Heart left ventricle (tissue), 16 donors: ENCODE data around the gene SF3A2. TPM values are rescaled to one million over a fixed set of nuclear protein-coding genes. Genes with fewer than 3 reads are reported as not detected.

Experiments
- ATAC-seq, 4 donors: fragments of 200-7000 bp; cut with Tn5 transposase; one replicate each; pipeline ENCODE4 v1.9.1; 2020 to 2022; ENCODE audit warnings: moderate library complexity in 4 of 4, mild to moderate bottlenecking in 3 of 4, moderate number of reproducible peaks in 1 of 4
- DNase-seq, 5 donors: peaks; one replicate each; pipeline ENCODE4 v3.0.0-alpha.2; 2020
- H3K27ac ChIP-seq, 12 donors: fragments of 200-600 bp; sonication (generic) in 4 of 12; one replicate each; pipeline versions ENCODE4 v1.5.0 to v1.8.0; 2016 to 2022; ENCODE audit warnings: mild to moderate bottlenecking in 2 of 12
- H3K27me3 ChIP-seq, 9 donors: fragments of 200-600 bp; sonication (generic) in 2 of 9; one replicate each; pipeline versions ENCODE4 v1.5.1 to v1.8.0; 2016 to 2022; ENCODE audit warnings: mild to moderate bottlenecking in 3 of 9
- H3K36me3 ChIP-seq, 9 donors: fragments of 200-600 bp; sonication (generic) in 2 of 9; one replicate each; pipeline versions ENCODE4 v1.5.0 to v1.8.0; 2018 to 2022; ENCODE audit warnings: mild to moderate bottlenecking in 2 of 9
- H3K4me1 ChIP-seq, 12 donors: fragments of 200-600 bp; sonication (generic) in 4 of 12; one replicate each; pipeline versions ENCODE4 v1.5.0 to v1.8.0; 2016 to 2022; ENCODE audit warnings: mild to moderate bottlenecking in 3 of 12
- H3K4me3 ChIP-seq, 12 donors: fragments of 200-600 bp; sonication (generic) in 4 of 12; one replicate each; pipeline versions ENCODE4 v1.5.0 to v1.8.0; 2017 to 2022; ENCODE audit warnings: mild to moderate bottlenecking in 9 of 12, moderate library complexity in 4 of 12
- H3K9me3 ChIP-seq, 12 donors: fragments of 200-600 bp; sonication (generic) in 4 of 12; one replicate each; pipeline versions ENCODE4 v1.5.0 to v1.8.0; 2016 to 2022; ENCODE audit warnings: mild to moderate bottlenecking in 1 of 12
- CTCF ChIP-seq, 12 donors: fragments of 200-600 bp; sonication (generic) in 4 of 12; IDR thresholded peaks; one replicate each; pipeline versions ENCODE4 v1.5.0 to v1.8.0; 2018 to 2022; ENCODE audit warnings: antibody characterized with exemption in 12 of 12, mild to moderate bottlenecking in 5 of 12
- POLR2A ChIP-seq, 2 donors: fragments of 450-650 bp; IDR thresholded peaks; one replicate each; pipeline ENCODE4 v1.6.1; 2017; ENCODE audit warnings: antibody characterized with exemption in 2 of 2, mild to moderate bottlenecking in 2 of 2, moderate library complexity in 2 of 2
- WGBS, 4 donors: extraction: QIAGEN DNeasy Blood & Tissue Kit in 2 of 4; methylation state at CpG; one replicate each; pipeline versions ENCODE4 v1.1.5 to v1.1.7; 2013 to 2018; 5-methylcytosine and 5-hydroxymethylcytosine counted together
- intact Hi-C, 10 donors: fragments of 100-400 bp; cut with DNase I; formaldehyde crosslinking; loops; one replicate each; pipeline versions ENCODE4 v1.11.1 to v1.14.2; 2022
- polyA plus RNA-seq, 2 donors: library from polyadenylated mRNA; stranded (reverse); fragments of 200-250 nt; gene quantifications; one replicate each; pipeline ENCODE4 v1.2.3, GENCODE V29; 2013
- total RNA-seq, 9 donors: library from RNA; depleted of rRNA in 2 of 9; stranded (reverse); fragments of >200 nt in 2 of 9; fragmentation: NEBNext Ultra II Directional in 3 of 9; extraction: Animal tissue kit (Norgen Biotek cat#: 25700) in 3 of 9; gene quantifications; one replicate each; pipeline versions ENCODE4 v1.1.0 to v1.2.4, GENCODE V29; 2016 to 2023
- donor health status: ischemic (EF 13 %, LVEDD 7.1; RV severe dilation, severe dysfunction).
- donor health status: healthy with polysubstance abuse.
- donor health status: DM: no; HTN: yes; CAD: no.
- donor health status: DM: no; HTN: no; CAD: no.
- donor health status: ischemic (EF 25% LVEDD 6.9; RV normal size, moderate dysfunction).
- donor health status: ischemic (EF 25% LVEDD 5.7; RV mildly dilated, moderate dysfunction).
- donor health status: healthy.
- donor health status: DM: yes; HTN: yes; CAD: no.
- donor health status: ischemic (EF 35%, LVEDD 5.7; RV mildly dilated, moderate dysfunction).
- donor health status: nonischemic (EF 11% LVEDD 7.7; RV severe dilation, severe dysfunction).
- donor health status: DM: yes; HTN: yes; CAD: no.
- donor health status: PGD.
- donor health status: ischemic (EF 29% LVEDD 5.4; RV normal size, mild dysfunction).
- donor health status: nonischemic (EF 23%, LVEDD 6.1; RV moderate dilation, normal function).

Gene SF3A2
- total and polyA plus RNA-seq, 11 donors, result 19.2 to 43.9 (median 28.6) TPM

DNA sequence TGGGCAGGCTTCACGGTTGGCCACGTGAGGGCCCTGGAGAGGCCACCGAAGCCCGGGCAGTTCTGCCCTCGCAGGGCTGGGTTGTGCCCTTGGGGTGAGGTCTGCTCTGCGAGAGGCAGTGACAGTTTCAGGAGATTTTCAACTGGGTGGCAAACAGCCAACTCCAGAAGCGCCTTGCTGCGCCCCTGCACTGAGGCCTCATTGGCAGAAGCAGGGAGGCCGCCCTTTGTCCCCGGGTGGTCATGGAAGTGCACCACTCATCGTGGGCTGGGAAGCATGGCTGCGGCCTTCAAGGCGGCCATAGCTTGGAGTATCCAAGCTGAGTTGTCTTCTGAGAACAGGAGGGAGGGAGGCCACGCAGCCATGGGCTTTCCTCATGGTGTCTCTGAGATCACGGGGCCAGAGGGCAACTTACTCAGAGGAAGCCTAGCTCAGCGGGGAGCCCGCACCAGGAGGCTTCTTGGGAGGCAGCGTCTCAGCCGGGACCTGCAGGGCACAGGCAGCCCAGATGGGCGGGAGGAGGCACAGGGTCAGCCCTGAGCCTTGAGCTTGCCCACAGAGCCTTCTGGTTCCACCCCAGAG is 15.3 kb upstream of the SF3A2 start:
- Histone ChIP-seq H3K4me3 (no peak overlapping the region), H3K36me3 (peaks cover 0 to 95% (median 74%) of the 10 kb centered on the region in 9 donors), H3K27ac (no peak overlapping the region), H3K9me3 (no peaks in the 10 kb centered on the region), H3K4me1 (peaks cover 0 to 11% (median 0%) of the 10 kb centered on the region in 12 donors), H3K27me3 (no peaks in the 10 kb centered on the region)
- WGBS, 4 donors, result 64 to 80% (median 74%) methylated on average over 14 to 20 of the region's 20 CpGs
- DNase-seq (no peak), ATAC-seq (no peak)
- TF ChIP-seq POLR2A (IDR thresholded peaks at IDR 0.05) (no peak), CTCF (IDR thresholded peaks at IDR 0.05) (no peak)
- intact Hi-C loops, result no loop called here

GRCh38 chr19:2221918-2222317 is 14.7 kb upstream of the SF3A2 start:
- Histone ChIP-seq H3K9me3 (no peaks in the 10 kb centered on the region), H3K36me3 (peaks cover 0 to 95% (median 74%) of the 10 kb centered on the region in 9 donors), H3K4me1 (peaks cover 0 to 11% (median 0%) of the 10 kb centered on the region in 12 donors), H3K27me3 (no peaks in the 10 kb centered on the region), H3K27ac (no peak overlapping the region), H3K4me3 (no peak overlapping the region)
- DNase-seq (no peak), ATAC-seq (no peak)
- WGBS, 4 donors, result 60 to 70% (median 70%) methylated on average over 13 to 20 of the region's 20 CpGs
- intact Hi-C loops, result no loop called here
- TF ChIP-seq CTCF (IDR thresholded peaks at IDR 0.05) (peak in 9 of 12 donors; percentile 6 to 34 (median 17)), POLR2A (IDR thresholded peaks at IDR 0.05) (no peak)

DNA sequence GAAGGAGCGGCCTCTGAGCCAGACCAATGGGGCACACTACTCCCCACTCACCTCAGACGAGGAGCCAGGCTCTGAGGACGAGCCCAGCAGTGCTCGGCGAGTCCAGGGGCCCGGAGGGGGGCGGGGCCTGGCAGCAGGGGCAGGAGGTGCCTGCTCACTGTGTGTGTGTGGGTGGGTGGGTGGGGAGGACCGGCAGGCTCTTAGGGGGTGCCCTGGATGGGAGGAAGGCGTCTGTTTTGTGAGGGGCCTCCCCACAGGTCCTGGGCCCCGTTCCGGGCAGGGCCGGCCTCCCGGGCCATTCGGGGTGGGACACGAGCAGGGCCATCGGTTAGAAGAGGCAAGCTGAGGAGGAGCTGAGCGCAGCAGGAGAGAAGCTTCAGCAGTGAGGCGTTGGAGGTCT is 13.2 kb upstream of the SF3A2 start:
- H3K36me3 ChIP-seq, result peaks cover 0 to 94% (median 74%) of the 10 kb centered on the region in 9 donors
- peaks cover 0 to 11% (median 0%) of the 10 kb centered on the region in 12 donors for H3K4me1 ChIP-seq
- no peak overlapping the region for H3K27ac ChIP-seq
- intact Hi-C loops, result no loop called here
- DNase-seq (no peak), ATAC-seq (no peak)
- no peak for TF ChIP-seq POLR2A (IDR thresholded peaks at IDR 0.05)
- no peak for TF ChIP-seq CTCF (IDR thresholded peaks at IDR 0.05)
- H3K4me3 ChIP-seq, result no peak overlapping the region
- 88 to 91% (median 89%) methylated on average over 13 to 18 of the region's 18 CpGs for WGBS, 4 donors
- H3K9me3 ChIP-seq, result no peaks in the 10 kb centered on the region
- no peaks in the 10 kb centered on the region for H3K27me3 ChIP-seq

DNA sequence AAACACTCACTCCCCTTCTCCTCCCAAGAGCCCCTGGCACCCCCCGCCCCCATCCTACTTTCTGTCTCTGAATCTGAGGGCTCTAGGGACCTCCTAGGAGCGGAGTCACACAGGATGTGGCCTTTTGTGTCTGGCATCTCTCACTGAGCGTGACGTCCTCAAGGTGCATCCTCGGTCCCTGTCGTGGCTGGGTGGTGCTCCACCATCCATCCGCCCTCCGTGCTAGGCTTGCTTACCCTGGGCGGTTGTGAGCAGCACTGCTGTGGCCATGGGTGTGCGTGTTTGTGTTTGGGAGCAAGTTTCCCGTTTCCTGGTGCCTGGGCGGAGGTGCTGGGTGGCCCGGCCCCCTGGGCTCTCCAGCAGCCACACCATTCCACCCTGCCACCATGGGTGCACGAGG is 12.7 kb upstream of the SF3A2 start:
- 89% methylated on average over 14 of the region's 14 CpGs for WGBS, 4 donors
- ATAC-seq, result no peak
- peaks cover 0 to 94% (median 75%) of the 10 kb centered on the region in 9 donors for H3K36me3 ChIP-seq

More for the DNA sequence above, 12.7 kb upstream of the SF3A2 start:
- Histone ChIP-seq H3K27ac (no peak overlapping the region), H3K4me3 (no peak overlapping the region), H3K4me1 (peaks cover 0 to 11% (median 0%) of the 10 kb centered on the region in 12 donors), H3K27me3 (no peaks in the 10 kb centered on the region), H3K9me3 (no peaks in the 10 kb centered on the region)
- TF ChIP-seq CTCF (IDR thresholded peaks at IDR 0.05) (no peak), POLR2A (IDR thresholded peaks at IDR 0.05) (no peak)
- DNase-seq, result no peak
- intact Hi-C loops, result no loop called here
